ENCODE results near the gene RALB.

The RALB gene

GRCh38 chr2:120272763-120273481 is 20.3 kb downstream of the RALB start:
- CTCF ChIA-PET = interaction anchor here (1.6 kb wide), 1 partner anchor 10 kb away, joined by 4 read pairs; no protein-coding TSS in a partner anchor
- no peaks in the 10 kb centered on the region for H3K4me1 ChIP-seq (ENCODE audit: control insufficient read depth, insufficient read depth, low read length)
- POLR2A ChIA-PET = no interaction called here
- H3K9me3 ChIP-seq (ENCODE audit: control insufficient read depth, insufficient read depth, low read depth, low read length) = no peaks in the 10 kb centered on the region
- H3K4me3 ChIP-seq (ENCODE audit: low read depth, low read length) = no peak overlapping the region
- H3K36me3 ChIP-seq (ENCODE audit: control insufficient read depth in 2 of 2, insufficient read depth in 1 of 2, low read length in 2 of 2) = no peaks in the 10 kb centered on the region
- TF ChIP-seq ZNF530 (tag by site-specific recombination; IDR thresholded peaks at IDR 0.05; ENCODE audit: low read depth) (no peak), ZNF175 (tag by site-specific recombination; IDR thresholded peaks at IDR 0.05) (no peak), ZNF473 (tag by site-specific recombination; IDR thresholded peaks at IDR 0.05) (no peak), KLF7 (tag by site-specific recombination; IDR thresholded peaks at IDR 0.05; ENCODE audit: borderline replicate concordance) (no peak), ZBTB8A (tag by site-specific recombination; IDR thresholded peaks at IDR 0.05) (no peak), MEIS1 (CRISPR knock-in tag; IDR thresholded peaks at IDR 0.05; ENCODE audit: borderline replicate concordance) (no peak), ZNF239 (tag by site-specific recombination; IDR thresholded peaks at IDR 0.05) (no peak), ZBTB26 (tag by site-specific recombination; optimal IDR thresholded peaks at IDR 0.05) (no peak), ZNF214 (tag by site-specific recombination; IDR thresholded peaks at IDR 0.05; ENCODE audit: borderline replicate concordance) (no peak), ZNF624 (tag by site-specific recombination; IDR thresholded peaks at IDR 0.05) (no peak), SALL2 (tag by site-specific recombination; IDR thresholded peaks at IDR 0.05; ENCODE audit: borderline replicate concordance) (no peak), INSM2 (tag by site-specific recombination; IDR thresholded peaks at IDR 0.05) (no peak), SP2 (tag by site-specific recombination; IDR thresholded peaks at IDR 0.05) (no peak)
- no peak overlapping the region for H3K27ac ChIP-seq (ENCODE audit: extremely low read depth, low read depth, low read length)

- peak; percentile 50 for TF ChIP-seq ZNF341 (tag by site-specific recombination; IDR thresholded peaks at IDR 0.05; ENCODE audit: low read depth)
- no peak for TF ChIP-seq AEBP2 (tag by site-specific recombination; IDR thresholded peaks at IDR 0.05; ENCODE audit: borderline replicate concordance)
- peak; percentile 46 for TF ChIP-seq FEZF1 (tag by site-specific recombination; IDR thresholded peaks at IDR 0.05)
- H3K9me3 ChIP-seq (ENCODE audit: control insufficient read depth, insufficient read depth, low read depth, low read length) = no peaks in the 10 kb centered on the region
- ChIA-PET POLR2A (no interaction called here), CTCF (interaction anchor here (1.0 kb wide), 1 partner anchor 8 kb away, joined by 4 read pairs; no protein-coding TSS in a partner anchor)
- no peak overlapping the region for H3K4me3 ChIP-seq (ENCODE audit: low read depth, low read length)
- no peak overlapping the region for H3K27ac ChIP-seq (ENCODE audit: extremely low read depth, low read depth, low read length)
- peaks cover 0 to 15% of the 10 kb centered on the region in 2 experiments; a peak in 1 of 3 replicates for H3K36me3 ChIP-seq (ENCODE audit: control insufficient read depth in 2 of 2, insufficient read depth in 1 of 2, low read length in 2 of 2)
- H3K4me1 ChIP-seq (ENCODE audit: control insufficient read depth, insufficient read depth, low read length) = no peaks in the 10 kb centered on the region
Observed at GRCh38 chr2:120275617-120276400, 23.2 kb downstream of the RALB start.

Measured in HEK293 (cell line).